KMS-11 (cell line): ENCODE results near the gene CYP27A1.

Source experiments
- H2AFZ ChIP-seq: fragments of 200-600 bp; sonication (generic); 2 replicates; pipeline ENCODE4 v1.6.1; 2016; ENCODE audit warnings: antibody characterized with exemption, mixed run types, low read depth
- H3K27ac ChIP-seq: fragments of 200-600 bp; sonication (generic); 2 replicates; pipeline ENCODE4 v1.6.1; 2016; ENCODE audit warnings: mild to moderate bottlenecking, mixed run types
- H3K27me3 ChIP-seq: fragments of 200-600 bp; sonication (generic); 2 replicates; pipeline ENCODE4 v1.6.1; 2017; ENCODE audit warnings: mild to moderate bottlenecking, low read depth, mixed run types, moderate library complexity; ENCODE audit not compliant: insufficient read depth
- H3K36me3 ChIP-seq: fragments of 200-600 bp; sonication (generic); 2 replicates; pipeline ENCODE4 v1.6.1; 2017; ENCODE audit warnings: mild to moderate bottlenecking, mixed run types; ENCODE audit not compliant: insufficient read depth
- H3K4me1 ChIP-seq: fragments of 200-600 bp; sonication (generic); 2 replicates; pipeline ENCODE4 v1.6.1; 2016; ENCODE audit warnings: mild to moderate bottlenecking, low read depth, mixed run types; ENCODE audit not compliant: poor library complexity, severe bottlenecking
- H3K4me2 ChIP-seq: fragments of 200-600 bp; sonication (generic); 2 replicates; pipeline ENCODE4 v1.7.0; 2016; ENCODE audit warnings: mild to moderate bottlenecking, mixed run types
- H3K4me3 ChIP-seq: fragments of 200-600 bp; sonication (generic); IDR thresholded peaks from 2 replicates; pipeline ENCODE4 v1.6.1; 2017; ENCODE audit warnings: low read depth, low read length, mixed read lengths; ENCODE audit not compliant: insufficient read depth
- H3K79me2 ChIP-seq: fragments of 200-600 bp; sonication (generic); 2 replicates; pipeline ENCODE4 v1.6.1; 2016; ENCODE audit warnings: low read depth, mixed run types; ENCODE audit not compliant: insufficient read depth
- H3K9ac ChIP-seq: fragments of 200-600 bp; sonication (generic); 2 replicates; pipeline ENCODE4 v1.6.1; 2016; ENCODE audit warnings: mild to moderate bottlenecking, mixed run types
- H4K20me1 ChIP-seq: fragments of 200-600 bp; sonication (generic); 2 replicates; pipeline ENCODE4 v1.6.1; 2016; ENCODE audit warnings: mild to moderate bottlenecking, mixed run types; ENCODE audit not compliant: insufficient read depth
- CTCF ChIP-seq: fragments of 200-600 bp; sonication (generic); conservative IDR thresholded peaks from 2 replicates; pipeline ENCODE4 v1.6.1; 2017; ENCODE audit warnings: low read depth, mild to moderate bottlenecking, antibody characterized with exemption, low read length, moderate library complexity, mixed read lengths

CYP27A1 gene

GRCh38 chr2:218815244-218815637 lies 33.3 kb downstream of the CYP27A1 start:
- no peaks in the 10 kb centered on the region for H3K79me2 ChIP-seq
- no peak for TF ChIP-seq CTCF
- H3K9ac ChIP-seq: no peak overlapping the region
- H3K4me2 ChIP-seq: no peak overlapping the region
- no peak overlapping the region for H3K27ac ChIP-seq
- H2AFZ ChIP-seq: no peak overlapping the region
- H3K4me3 ChIP-seq: no peak overlapping the region
- no peaks in the 10 kb centered on the region for H4K20me1 ChIP-seq
- H3K4me1 ChIP-seq: no peaks in the 10 kb centered on the region
- H3K27me3 ChIP-seq: no peaks in the 10 kb centered on the region
- H3K36me3 ChIP-seq: no peaks in the 10 kb centered on the region

- TF ChIP-seq CTCF: no peak
- H3K27me3 ChIP-seq: no peaks in the 10 kb centered on the region
- no peaks in the 10 kb centered on the region for H3K4me1 ChIP-seq
- H3K79me2 ChIP-seq: no peaks in the 10 kb centered on the region
- H3K27ac ChIP-seq: no peak overlapping the region
- H3K4me2 ChIP-seq: no peak overlapping the region
- H4K20me1 ChIP-seq: no peaks in the 10 kb centered on the region
- H3K9ac ChIP-seq: no peak overlapping the region
- H3K4me3 ChIP-seq: no peak overlapping the region
- no peaks in the 10 kb centered on the region for H3K36me3 ChIP-seq
- no peak overlapping the region for H2AFZ ChIP-seq
Observed at GRCh38 chr2:218815649-218816048, 33.7 kb downstream of the CYP27A1 start.

GRCh38 chr2:218816561-218817011 lies 34.6 kb downstream of the CYP27A1 start:
- Histone ChIP-seq H3K4me3 (no peak overlapping the region), H3K36me3 (no peaks in the 10 kb centered on the region), H2AFZ (no peak overlapping the region), H4K20me1 (no peaks in the 10 kb centered on the region), H3K27ac (no peak overlapping the region), H3K79me2 (no peaks in the 10 kb centered on the region), H3K27me3 (no peaks in the 10 kb centered on the region), H3K4me1 (no peaks in the 10 kb centered on the region), H3K9ac (no peak overlapping the region), H3K4me2 (no peak overlapping the region)
- no peak for TF ChIP-seq CTCF

GRCh38 chr2:218819093-218819492 lies 37.1 kb downstream of the CYP27A1 start:
- Histone ChIP-seq H3K79me2 (no peaks in the 10 kb centered on the region), H3K27ac (no peak overlapping the region), H3K4me2 (no peak overlapping the region), H2AFZ (no peak overlapping the region), H4K20me1 (no peaks in the 10 kb centered on the region), H3K4me1 (no peaks in the 10 kb centered on the region), H3K9ac (no peak overlapping the region), H3K27me3 (no peaks in the 10 kb centered on the region), H3K36me3 (no peaks in the 10 kb centered on the region), H3K4me3 (no peak overlapping the region)
- TF ChIP-seq CTCF: no peak
